Measurements from ENCODE around the gene FBLN2. TPM values are rescaled to one million over a fixed set of nuclear protein-coding genes. Genes with fewer than 3 reads are reported as not detected.

Gene FBLN2
- total and polyA plus RNA-seq, 5 donors from 2014 or later, result not detected

- Histone ChIP-seq H3K27me3 (ENCODE audit: control insufficient read depth, insufficient read depth, low read length) (no peaks in the 10 kb centered on the region), H3K36me3 (ENCODE audit: control insufficient read depth, insufficient read depth, low read length) (no peaks in the 10 kb centered on the region), H3K4me3 (ENCODE audit: low read depth, low read length) (no peak overlapping the region), H3K27ac (ENCODE audit: insufficient read depth, low read length, poor library complexity, severe bottlenecking) (no peak overlapping the region), H3K4me1 (ENCODE audit: control insufficient read depth, insufficient read depth, low read length, poor library complexity, severe bottlenecking) (no peaks in the 10 kb centered on the region), H3K9me3 (ENCODE audit: control insufficient read depth in 2 of 2, low read length in 2 of 2) (no peaks in the 10 kb centered on the region)
- Mint-ChIP-seq H3K4me3 (peak overlapping the region in 1 of 4 donors; percentile 19), H3K27me3 (no peaks in the 10 kb centered on the region), H3K4me1 (no peaks in the 10 kb centered on the region), H3K9me3 (peaks cover 0 to 6% (median 0%) of the 10 kb centered on the region in 7 donors), H3K36me3 (no peaks in the 10 kb centered on the region), H3K27ac (peak overlapping the region in 1 of 3 donors; percentile 77)
- DNase-seq (peak in 2 of 3 donors; percentile 8 to 9), ATAC-seq (ENCODE audit: low read depth in 2 of 2) (peak; percentile 51 to 56)
Observed at GRCh38 chr3:13621381-13622221, 72.7 kb downstream of the FBLN2 start.

- Histone ChIP-seq H3K27ac (ENCODE audit: insufficient read depth, low read length, poor library complexity, severe bottlenecking) (no peak overlapping the region), H3K4me3 (ENCODE audit: low read depth, low read length) (no peak overlapping the region), H3K36me3 (ENCODE audit: control insufficient read depth, insufficient read depth, low read length) (no peaks in the 10 kb centered on the region), H3K9me3 (ENCODE audit: control insufficient read depth in 2 of 2, low read length in 2 of 2) (no peaks in the 10 kb centered on the region), H3K4me1 (ENCODE audit: control insufficient read depth, insufficient read depth, low read length, poor library complexity, severe bottlenecking) (no peaks in the 10 kb centered on the region), H3K27me3 (ENCODE audit: control insufficient read depth, insufficient read depth, low read length) (no peaks in the 10 kb centered on the region)
- ATAC-seq (ENCODE audit: low read depth in 2 of 2) (no peak), DNase-seq (no peak)
- no peaks in the 10 kb centered on the region for H3K36me3 Mint-ChIP-seq
- peaks cover 0 to 4% (median 0%) of the 10 kb centered on the region in 7 donors for H3K9me3 Mint-ChIP-seq
- H3K27me3 Mint-ChIP-seq, result no peaks in the 10 kb centered on the region
- no peak overlapping the region for H3K4me3 Mint-ChIP-seq
- H3K27ac Mint-ChIP-seq, result no peak overlapping the region
- H3K4me1 Mint-ChIP-seq, result no peaks in the 10 kb centered on the region
Observed at GRCh38 chr3:13622356-13622755, 73.4 kb downstream of the FBLN2 start.

GRCh38 chr3:13623101-13623654 is 74.3 kb downstream of the FBLN2 start:
- no peak for ATAC-seq (ENCODE audit: low read depth in 2 of 2)
- no peaks in the 10 kb centered on the region for H3K36me3 Mint-ChIP-seq
- Histone ChIP-seq H3K27me3 (ENCODE audit: control insufficient read depth, insufficient read depth, low read length) (no peaks in the 10 kb centered on the region), H3K4me3 (ENCODE audit: low read depth, low read length) (no peak overlapping the region), H3K9me3 (ENCODE audit: control insufficient read depth in 2 of 2, low read length in 2 of 2) (no peaks in the 10 kb centered on the region), H3K27ac (ENCODE audit: insufficient read depth, low read length, poor library complexity, severe bottlenecking) (no peak overlapping the region), H3K4me1 (ENCODE audit: control insufficient read depth, insufficient read depth, low read length, poor library complexity, severe bottlenecking) (no peaks in the 10 kb centered on the region), H3K36me3 (ENCODE audit: control insufficient read depth, insufficient read depth, low read length) (no peaks in the 10 kb centered on the region)
- DNase-seq, result no peak
- peaks cover 0 to 4% (median 0%) of the 10 kb centered on the region in 7 donors for H3K9me3 Mint-ChIP-seq
- no peak overlapping the region for H3K27ac Mint-ChIP-seq
- no peak overlapping the region for H3K4me3 Mint-ChIP-seq
- H3K27me3 Mint-ChIP-seq, result no peaks in the 10 kb centered on the region
- no peaks in the 10 kb centered on the region for H3K4me1 Mint-ChIP-seq

- DNase-seq (no peak), ATAC-seq (ENCODE audit: low read depth in 2 of 2) (no peak)
- Histone ChIP-seq H3K4me1 (ENCODE audit: control insufficient read depth, insufficient read depth, low read length, poor library complexity, severe bottlenecking) (no peaks in the 10 kb centered on the region), H3K27me3 (ENCODE audit: control insufficient read depth, insufficient read depth, low read length) (no peaks in the 10 kb centered on the region), H3K27ac (ENCODE audit: insufficient read depth, low read length, poor library complexity, severe bottlenecking) (no peak overlapping the region), H3K9me3 (ENCODE audit: control insufficient read depth in 2 of 2, low read length in 2 of 2) (no peaks in the 10 kb centered on the region), H3K4me3 (ENCODE audit: low read depth, low read length) (no peak overlapping the region), H3K36me3 (ENCODE audit: control insufficient read depth, insufficient read depth, low read length) (no peaks in the 10 kb centered on the region)
- no peaks in the 10 kb centered on the region for H3K27me3 Mint-ChIP-seq
- H3K9me3 Mint-ChIP-seq, result peaks cover 0 to 4% (median 0%) of the 10 kb centered on the region in 7 donors
- no peaks in the 10 kb centered on the region for H3K4me1 Mint-ChIP-seq
- no peak overlapping the region for H3K27ac Mint-ChIP-seq
- H3K36me3 Mint-ChIP-seq, result no peaks in the 10 kb centered on the region
- H3K4me3 Mint-ChIP-seq, result no peak overlapping the region
Observed at GRCh38 chr3:13624021-13624420, 75.1 kb downstream of the FBLN2 start.

- Histone ChIP-seq H3K9me3 (ENCODE audit: control insufficient read depth in 2 of 2, low read length in 2 of 2) (no peaks in the 10 kb centered on the region), H3K27me3 (ENCODE audit: control insufficient read depth, insufficient read depth, low read length) (no peaks in the 10 kb centered on the region), H3K27ac (ENCODE audit: insufficient read depth, low read length, poor library complexity, severe bottlenecking) (no peak overlapping the region), H3K4me1 (ENCODE audit: control insufficient read depth, insufficient read depth, low read length, poor library complexity, severe bottlenecking) (no peaks in the 10 kb centered on the region), H3K36me3 (ENCODE audit: control insufficient read depth, insufficient read depth, low read length) (no peaks in the 10 kb centered on the region), H3K4me3 (ENCODE audit: low read depth, low read length) (no peak overlapping the region)
- no peaks in the 10 kb centered on the region for H3K36me3 Mint-ChIP-seq
- H3K4me1 Mint-ChIP-seq, result no peaks in the 10 kb centered on the region
- no peak overlapping the region for H3K4me3 Mint-ChIP-seq
- H3K9me3 Mint-ChIP-seq, result peaks cover 0 to 5% (median 0%) of the 10 kb centered on the region in 7 donors
- H3K27ac Mint-ChIP-seq, result peak overlapping the region in 1 of 3 donors; percentile 86
- DNase-seq (no peak), ATAC-seq (ENCODE audit: low read depth in 2 of 2) (no peak)
- no peaks in the 10 kb centered on the region for H3K27me3 Mint-ChIP-seq
Observed at GRCh38 chr3:13624671-13625125, 75.8 kb downstream of the FBLN2 start.

GRCh38 chr3:13626396-13626795 is 77.5 kb downstream of the FBLN2 start:
- peaks cover 0 to 5% (median 0%) of the 10 kb centered on the region in 7 donors for H3K9me3 Mint-ChIP-seq
- Histone ChIP-seq H3K9me3 (ENCODE audit: control insufficient read depth in 2 of 2, low read length in 2 of 2) (no peaks in the 10 kb centered on the region), H3K4me1 (ENCODE audit: control insufficient read depth, insufficient read depth, low read length, poor library complexity, severe bottlenecking) (no peaks in the 10 kb centered on the region), H3K27me3 (ENCODE audit: control insufficient read depth, insufficient read depth, low read length) (no peaks in the 10 kb centered on the region), H3K4me3 (ENCODE audit: low read depth, low read length) (no peak overlapping the region), H3K36me3 (ENCODE audit: control insufficient read depth, insufficient read depth, low read length) (no peaks in the 10 kb centered on the region), H3K27ac (ENCODE audit: insufficient read depth, low read length, poor library complexity, severe bottlenecking) (no peak overlapping the region)
- DNase-seq (no peak), ATAC-seq (ENCODE audit: low read depth in 2 of 2) (no peak)
- H3K4me3 Mint-ChIP-seq, result no peak overlapping the region
- H3K36me3 Mint-ChIP-seq, result no peaks in the 10 kb centered on the region
- H3K27me3 Mint-ChIP-seq, result no peaks in the 10 kb centered on the region
- no peak overlapping the region for H3K27ac Mint-ChIP-seq
- H3K4me1 Mint-ChIP-seq, result no peaks in the 10 kb centered on the region

- Histone ChIP-seq H3K27me3 (ENCODE audit: control insufficient read depth, insufficient read depth, low read length) (no peaks in the 10 kb centered on the region), H3K27ac (ENCODE audit: insufficient read depth, low read length, poor library complexity, severe bottlenecking) (no peak overlapping the region), H3K4me3 (ENCODE audit: low read depth, low read length) (no peak overlapping the region), H3K4me1 (ENCODE audit: control insufficient read depth, insufficient read depth, low read length, poor library complexity, severe bottlenecking) (no peaks in the 10 kb centered on the region), H3K36me3 (ENCODE audit: control insufficient read depth, insufficient read depth, low read length) (no peaks in the 10 kb centered on the region), H3K9me3 (ENCODE audit: control insufficient read depth in 2 of 2, low read length in 2 of 2) (no peaks in the 10 kb centered on the region)
- Mint-ChIP-seq H3K4me1 (no peaks in the 10 kb centered on the region), H3K4me3 (no peak overlapping the region), H3K27ac (no peak overlapping the region), H3K9me3 (peaks cover 0 to 5% (median 0%) of the 10 kb centered on the region in 7 donors), H3K27me3 (no peaks in the 10 kb centered on the region), H3K36me3 (no peaks in the 10 kb centered on the region)
- DNase-seq (no peak), ATAC-seq (ENCODE audit: low read depth in 2 of 2) (no peak)
Observed at GRCh38 chr3:13626915-13627460, 78.1 kb downstream of the FBLN2 start.

Data from CD4-positive, CD25-positive, alpha-beta regulatory T cell (primary cell).